ENCODE results near the gene GLT8D2.

Gene GLT8D2

GRCh38 chr12:103964805-103965204, 85.2 kb downstream of the GLT8D2 start:
- peak overlapping the region; percentile 92 for H3K4me3 ChIP-seq (ENCODE audit: low read depth, low read length)
- no peak for TF ChIP-seq CTCF (IDR thresholded peaks at IDR 0.05; ENCODE audit: low read depth, low read length, missing control alignments)
- no peak for DNase-seq (ENCODE audit: low read depth)
- in situ Hi-C loops (cut with HindIII; ENCODE audit: low sequenced_read_pairs) = no loop called here

GRCh38 chr12:103962493-103962892, 87.5 kb downstream of the GLT8D2 start:
- no peak for DNase-seq (ENCODE audit: low read depth)
- TF ChIP-seq CTCF (IDR thresholded peaks at IDR 0.05; ENCODE audit: low read depth, low read length, missing control alignments) = no peak
- in situ Hi-C loops (cut with HindIII; ENCODE audit: low sequenced_read_pairs) = no loop called here
- H3K4me3 ChIP-seq (ENCODE audit: low read depth, low read length) = no peak overlapping the region

GRCh38 chr12:103960616-103961227, 89.3 kb downstream of the GLT8D2 start:
- no peak for DNase-seq (ENCODE audit: low read depth)
- no peak for TF ChIP-seq CTCF (IDR thresholded peaks at IDR 0.05; ENCODE audit: low read depth, low read length, missing control alignments)
- in situ Hi-C loops (cut with HindIII; ENCODE audit: low sequenced_read_pairs) = no loop called here
- H3K4me3 ChIP-seq (ENCODE audit: low read depth, low read length) = no peak overlapping the region

- no peak overlapping the region for H3K4me3 ChIP-seq (ENCODE audit: low read depth, low read length)
- in situ Hi-C loops (cut with HindIII; ENCODE audit: low sequenced_read_pairs) = no loop called here
- no peak for TF ChIP-seq CTCF (IDR thresholded peaks at IDR 0.05; ENCODE audit: low read depth, low read length, missing control alignments)
- no peak for DNase-seq (ENCODE audit: low read depth)
These were observed 91.4 kb downstream of the GLT8D2 start for GRCh38 chr12:103958621-103959020.

GRCh38 chr12:103957865-103958388, 92.1 kb downstream of the GLT8D2 start:
- no peak overlapping the region for H3K4me3 ChIP-seq (ENCODE audit: low read depth, low read length)

GRCh38 chr12:103956509-103957027, 93.4 kb downstream of the GLT8D2 start:
- in situ Hi-C loops (cut with HindIII; ENCODE audit: low sequenced_read_pairs) = no loop called here
- TF ChIP-seq CTCF (IDR thresholded peaks at IDR 0.05; ENCODE audit: low read depth, low read length, missing control alignments) = no peak

More at GRCh38 chr12:103957865-103958388, 92.1 kb downstream of the GLT8D2 start:
- DNase-seq (ENCODE audit: low read depth) = no peak
- in situ Hi-C loops (cut with HindIII; ENCODE audit: low sequenced_read_pairs) = no loop called here
- TF ChIP-seq CTCF (IDR thresholded peaks at IDR 0.05; ENCODE audit: low read depth, low read length, missing control alignments) = no peak

More at GRCh38 chr12:103956509-103957027, 93.4 kb downstream of the GLT8D2 start:
- H3K4me3 ChIP-seq (ENCODE audit: low read depth, low read length) = peak overlapping the region; percentile 90
- DNase-seq (ENCODE audit: low read depth) = no peak

All from astrocyte of the cerebellum (primary cell).